Measurements from ENCODE around the gene STK24. TPM values are rescaled to one million over a fixed set of nuclear protein-coding genes. Genes with fewer than 3 reads are reported as not detected.

The STK24 gene
- total RNA-seq, 2 donors from 2014 or later: 35.0 to 56.7 TPM

GRCh38 chr13:98585398-98585754, 8.5 kb upstream of the STK24 start:
- no peak for ATAC-seq
- TF ChIP-seq CTCF (IDR thresholded peaks at IDR 0.05) (no peak), POLR2A (IDR thresholded peaks at IDR 0.05) (no peak)
- peaks cover 4% of the 10 kb centered on the region for H3K4me1 ChIP-seq
- H3K4me3 ChIP-seq: no peak overlapping the region
- H3K27me3 ChIP-seq: peaks cover 0 to 4% of the 10 kb centered on the region in 2 donors
- 84 to 88% methylated on average over 5 of the region's 5 CpGs for WGBS, 2 donors
- no peaks in the 10 kb centered on the region for H3K9me3 ChIP-seq
- DNase-seq: no peak
- intact Hi-C loops (cut with DNase I): no loop called here
- H3K36me3 ChIP-seq (replicated peaks in 1 of 2; ENCODE audit: insufficient read depth in 1 of 2, low read depth in 2 of 2): no peaks in the 10 kb centered on the region
- H3K27ac ChIP-seq: no peak overlapping the region

- intact Hi-C loops (cut with DNase I): no loop called here
- Histone ChIP-seq H3K4me1 (peaks cover 4% of the 10 kb centered on the region), H3K27ac (no peak overlapping the region), H3K4me3 (no peak overlapping the region), H3K36me3 (replicated peaks in 1 of 2; ENCODE audit: insufficient read depth in 1 of 2, low read depth in 2 of 2) (no peaks in the 10 kb centered on the region), H3K9me3 (no peaks in the 10 kb centered on the region), H3K27me3 (peaks cover 0 to 4% of the 10 kb centered on the region in 2 donors)
- ATAC-seq (no peak), DNase-seq (no peak)
- WGBS, 2 donors: 87 to 88% methylated on average over 4 of the region's 4 CpGs
- TF ChIP-seq CTCF (IDR thresholded peaks at IDR 0.05): no peak
- TF ChIP-seq POLR2A (IDR thresholded peaks at IDR 0.05): no peak
Observed at GRCh38 chr13:98584668-98585397, 7.9 kb upstream of the STK24 start.

- no peak overlapping the region for H3K27ac ChIP-seq
- no peaks in the 10 kb centered on the region for H3K36me3 ChIP-seq (replicated peaks in 1 of 2; ENCODE audit: insufficient read depth in 1 of 2, low read depth in 2 of 2)
- DNase-seq (no peak), ATAC-seq (no peak)
- peaks cover 10% of the 10 kb centered on the region for H3K4me1 ChIP-seq
- H3K27me3 ChIP-seq: peaks cover 0 to 4% of the 10 kb centered on the region in 2 donors
- intact Hi-C loops (cut with DNase I): no loop called here
- no peak overlapping the region for H3K4me3 ChIP-seq
- TF ChIP-seq CTCF (IDR thresholded peaks at IDR 0.05) (no peak), POLR2A (IDR thresholded peaks at IDR 0.05) (no peak)
- WGBS, 2 donors: 87 to 88% methylated on average over 6 of the region's 6 CpGs
- H3K9me3 ChIP-seq: no peaks in the 10 kb centered on the region
Observed at GRCh38 chr13:98582947-98583346, 6.0 kb upstream of the STK24 start.

GRCh38 chr13:98581971-98582702, 5.2 kb upstream of the STK24 start:
- no peak overlapping the region for H3K27ac ChIP-seq
- ATAC-seq (no peak), DNase-seq (no peak)
- WGBS, 2 donors: 46 to 61% methylated on average over 2 of the region's 2 CpGs
- intact Hi-C loops (cut with DNase I): no loop called here
- no peak for TF ChIP-seq CTCF (IDR thresholded peaks at IDR 0.05)
- TF ChIP-seq POLR2A (IDR thresholded peaks at IDR 0.05): no peak
- H3K27me3 ChIP-seq: no peaks in the 10 kb centered on the region
- peaks cover 15% of the 10 kb centered on the region for H3K4me1 ChIP-seq
- H3K4me3 ChIP-seq: no peak overlapping the region
- no peaks in the 10 kb centered on the region for H3K9me3 ChIP-seq
- no peaks in the 10 kb centered on the region for H3K36me3 ChIP-seq (replicated peaks in 1 of 2; ENCODE audit: insufficient read depth in 1 of 2, low read depth in 2 of 2)
